OCI-LY1 (cell line): Measurements from ENCODE around the gene SLC13A5.

ENCODE experiments used
- CTCF ChIP-seq: fragments of 200-600 bp; sonication (generic), shearing (Covaris generic); IDR thresholded peaks from 2 replicates; pipeline ENCODE4 v1.5.1; 2017; ENCODE audit warnings: mild to moderate bottlenecking, antibody characterized with exemption, low read length, moderate library complexity, mixed read lengths
- EZH2 ChIP-seq: fragments of 200-600 bp; sonication (generic), shearing (Covaris generic); IDR thresholded peaks from 2 replicates; pipeline ENCODE4 v1.8.0; 2017; ENCODE audit warnings: borderline replicate concordance, mixed run types, mild to moderate bottlenecking, antibody characterized with exemption, low read length, moderate library complexity, mixed read lengths

GRCh38 chr17:6712854-6713129 is 377 bp downstream of the SLC13A5 start:
- no peak for TF ChIP-seq CTCF
- no peak for TF ChIP-seq EZH2
